ENCODE results near the gene OR2AK2.
A peak's percentile ranks its signal among the peaks of the same experiment; 100 is the strongest.

OR2AK2 gene

GRCh38 chr1:247964933-247965332 is at the start of gene OR2AK2:
OR2AK2 (plus strand) TSS chr1:247965233; CDS start chr1:247965377, 144 bp downstream.
- no peak for DNase-seq (ENCODE audit: low read depth in 2 of 2)

GRCh38 chr1:247919952-247920351 is 45.1 kb upstream of the OR2AK2 start, which contains the start of gene OR2T8:
OR2T8 (plus strand) TSS chr1:247920252; CDS start chr1:247921018, 766 bp downstream.
- no peak for DNase-seq (ENCODE audit: low read depth in 2 of 2)

- DNase-seq (ENCODE audit: low read depth in 2 of 2) = no peak
These were observed 41.1 kb upstream of the OR2AK2 start for GRCh38 chr1:247923941-247924340.

GRCh38 chr1:247924868-247925267 is 40.2 kb upstream of the OR2AK2 start, which contains the start of gene OR2AJ1:
OR2AJ1 (plus strand) TSS chr1:247924889; CDS start chr1:247933769, 8,880 bp downstream.
- DNase-seq (ENCODE audit: low read depth in 2 of 2) = no peak

- no peak for DNase-seq (ENCODE audit: low read depth in 2 of 2)
These were observed 31.0 kb upstream of the OR2AK2 start for GRCh38 chr1:247933989-247934388.

- no peak for DNase-seq (ENCODE audit: low read depth in 2 of 2)
These were observed 29.3 kb upstream of the OR2AK2 start for GRCh38 chr1:247935781-247936180.

- no peak for DNase-seq (ENCODE audit: low read depth in 2 of 2)
These were observed 28.6 kb upstream of the OR2AK2 start for GRCh38 chr1:247936415-247936814.

- DNase-seq (ENCODE audit: low read depth in 2 of 2) = peak; percentile 82 to 91
These were observed 27.9 kb upstream of the OR2AK2 start for GRCh38 chr1:247936965-247937734.

- DNase-seq (ENCODE audit: low read depth in 2 of 2) = no peak
These were observed 22.4 kb upstream of the OR2AK2 start for GRCh38 chr1:247942624-247943023.

GRCh38 chr1:247948558-247948957 is 16.5 kb upstream of the OR2AK2 start, which contains the start of gene OR2L8:
OR2L8 (plus strand) TSS chr1:247948858; CDS start chr1:247948858, 0 bp downstream.
- no peak for DNase-seq (ENCODE audit: low read depth in 2 of 2)

GRCh38 chr1:247953408-247953807 is 11.6 kb upstream of the OR2AK2 start:
- DNase-seq (ENCODE audit: low read depth in 2 of 2) = no peak

- no peak for DNase-seq (ENCODE audit: low read depth in 2 of 2)
These were observed 3.2 kb upstream of the OR2AK2 start for GRCh38 chr1:247961791-247962190.

GRCh38 chr1:247962911-247963588 is 2.0 kb upstream of the OR2AK2 start:
- no peak for DNase-seq (ENCODE audit: low read depth in 2 of 2)

GRCh38 chr1:247966532-247967204 is 1.6 kb downstream of the OR2AK2 start:
- no peak for DNase-seq (ENCODE audit: low read depth in 2 of 2)

GRCh38 chr1:247992986-247993385 is 28.0 kb downstream of the OR2AK2 start:
- no peak for DNase-seq (ENCODE audit: low read depth in 2 of 2)

- DNase-seq (ENCODE audit: low read depth in 2 of 2) = no peak
These were observed 33.8 kb downstream of the OR2AK2 start for GRCh38 chr1:247998811-247999210.

GRCh38 chr1:248000169-248000568 is 35.1 kb downstream of the OR2AK2 start:
- DNase-seq (ENCODE audit: low read depth in 2 of 2) = no peak

GRCh38 chr1:248007778-248008177 is 42.7 kb downstream of the OR2AK2 start:
- DNase-seq (ENCODE audit: low read depth in 2 of 2) = no peak

GRCh38 chr1:248009681-248010080 is 44.6 kb downstream of the OR2AK2 start:
- DNase-seq (ENCODE audit: low read depth in 2 of 2) = no peak

GRCh38 chr1:248013229-248013710 is 48.2 kb downstream of the OR2AK2 start, which contains the start of gene OR2L5:
OR2L5 (plus strand) TSS chr1:248013660; CDS start chr1:248021948, 8,288 bp downstream.
- DNase-seq (ENCODE audit: low read depth in 2 of 2) = no peak

GRCh38 chr1:248015803-248016202 is 50.8 kb downstream of the OR2AK2 start:
- DNase-seq (ENCODE audit: low read depth in 2 of 2) = no peak
